HepG2 (cell line): Measurements from ENCODE around the gene ARL8A. TPM values are rescaled to one million over a fixed set of nuclear protein-coding genes. Genes with fewer than 3 reads are reported as not detected.

Experiments used
- ARNT2 ChIP-seq: sonication (generic); formaldehyde crosslinking; IDR thresholded peaks from 2 replicates; pipeline ENCODE4 v1.8.0; 2022; ENCODE audit warnings: mild to moderate bottlenecking, low read depth, missing genetic modification reagents, moderate library complexity
- ATF1 ChIP-seq: IDR thresholded peaks from 2 replicates; pipeline ENCODE4 v1.6.1; 2016; ENCODE audit warnings: mild to moderate bottlenecking, control low read depth
- BRF2 ChIP-seq: sonication (generic); formaldehyde crosslinking; IDR thresholded peaks from 2 replicates; pipeline ENCODE4 v1.8.1; 2022; ENCODE audit warnings: mild to moderate bottlenecking, missing genetic modification reagents
- CBX1 ChIP-seq: IDR thresholded peaks from one replicate; pipeline ENCODE4 v1.6.1; 2016; ENCODE audit warnings: antibody characterized with exemption, low read depth
- EZH2 ChIP-seq: conservative IDR thresholded peaks from 2 replicates; pipeline ENCODE4 v1.6.1; 2012; ENCODE audit warnings: mild to moderate bottlenecking, low read depth, low read length, moderate library complexity
- IRX3 ChIP-seq: sonication (generic); formaldehyde crosslinking; IDR thresholded peaks from 2 replicates; pipeline ENCODE4 v1.8.1; 2023; ENCODE audit warnings: mild to moderate bottlenecking, low read depth, missing genetic modification reagents, borderline replicate concordance
- MTF2 ChIP-seq: sonication (generic); formaldehyde crosslinking; IDR thresholded peaks from 2 replicates; pipeline ENCODE4 v1.5.0; 2020; ENCODE audit warnings: missing genetic modification reagents, borderline replicate concordance
- NFYB ChIP-seq: sonication (generic); formaldehyde crosslinking; IDR thresholded peaks from 2 replicates; pipeline ENCODE4 v1.4.0; 2020; ENCODE audit warnings: missing genetic modification reagents
- PLRG1 ChIP-seq: fragments of 450-650 bp; conservative IDR thresholded peaks from 2 replicates; pipeline ENCODE4 v1.6.1; 2016
- RAD21 ChIP-seq: fragments of 450-650 bp; formaldehyde crosslinking; IDR thresholded peaks from 2 replicates; pipeline ENCODE4 v1.5.0; 2020; ENCODE audit warnings: mild to moderate bottlenecking
- RFX3 ChIP-seq: IDR thresholded peaks from 2 replicates; pipeline ENCODE4 v1.6.1; 2016; ENCODE audit warnings: missing biosample characterization, missing genetic modification reagents
- SOX13 ChIP-seq, 3 experiments: fragments of 450-650 bp in 1 of 3; sonication (generic) in 1 of 3; formaldehyde crosslinking in 1 of 3; IDR thresholded peaks in 2 of 3; conservative IDR thresholded peaks in 1 of 3; 2 replicates each; pipeline versions ENCODE4 v1.5.0 to v1.6.1; 2016 to 2020; ENCODE audit warnings: antibody characterized with exemption in 1 of 3, mild to moderate bottlenecking in 1 of 3, missing compliant biosample characterization in 1 of 3, missing genetic modification reagents in 1 of 3, moderate library complexity in 1 of 3
- SP5 ChIP-seq: IDR thresholded peaks from 2 replicates; pipeline ENCODE4 v1.6.1; 2016; ENCODE audit warnings: low read depth, borderline replicate concordance
- STAG1 ChIP-seq: sonication (generic); formaldehyde crosslinking; IDR thresholded peaks from 2 replicates; pipeline ENCODE4 v1.4.0; 2020; ENCODE audit warnings: missing genetic modification reagents
- TIGD3 ChIP-seq: sonication (generic); formaldehyde crosslinking; IDR thresholded peaks from 2 replicates; pipeline ENCODE4 v1.5.1; 2020; ENCODE audit warnings: mild to moderate bottlenecking, missing genetic modification reagents, borderline replicate concordance
- XRCC5 ChIP-seq: fragments of 200-400 bp; formaldehyde crosslinking; optimal IDR thresholded peaks from 2 replicates; pipeline ENCODE3; 2017; ENCODE audit warnings: mild to moderate bottlenecking, low read length
- YY1 ChIP-seq: IDR thresholded peaks from 2 replicates; pipeline ENCODE4 v1.6.1; 2011; ENCODE audit warnings: low read length, low read depth, moderate library complexity, mild to moderate bottlenecking; ENCODE audit not compliant: insufficient read depth, insufficient replicate concordance
- ZNF232 ChIP-seq: sonication (generic); formaldehyde crosslinking; IDR thresholded peaks from 2 replicates; pipeline ENCODE4 v1.4.0; 2020; ENCODE audit warnings: missing genetic modification reagents, borderline replicate concordance
- ZNF337 ChIP-seq: sonication (generic); formaldehyde crosslinking; IDR thresholded peaks from 2 replicates; pipeline ENCODE4 v1.5.1; 2020; ENCODE audit warnings: missing genetic modification reagents, low read depth, mild to moderate bottlenecking, borderline replicate concordance
- ZNF567 ChIP-seq: sonication (generic); formaldehyde crosslinking; IDR thresholded peaks from 2 replicates; pipeline ENCODE4 v1.8.1; 2023; ENCODE audit warnings: mild to moderate bottlenecking, missing genetic modification reagents, borderline replicate concordance
- ZNF687 ChIP-seq: sonication (generic); formaldehyde crosslinking; IDR thresholded peaks from 2 replicates; pipeline ENCODE4 v1.5.1; 2020; ENCODE audit warnings: mild to moderate bottlenecking, missing genetic modification reagents, moderate library complexity
- ZNF746 ChIP-seq: sonication (generic); formaldehyde crosslinking; IDR thresholded peaks from 2 replicates; pipeline ENCODE4 v1.8.0; 2022; ENCODE audit warnings: mild to moderate bottlenecking, missing genetic modification reagents
- ZNF782 ChIP-seq: sonication (generic); formaldehyde crosslinking; IDR thresholded peaks from 2 replicates; pipeline ENCODE4 v1.4.0; 2020; ENCODE audit warnings: missing genetic modification reagents, mild to moderate bottlenecking, borderline replicate concordance
- ZSCAN12 ChIP-seq: sonication (generic); formaldehyde crosslinking; IDR thresholded peaks from 2 replicates; pipeline ENCODE4 v1.9.0; 2021; ENCODE audit warnings: mild to moderate bottlenecking, missing genetic modification reagents
- polyA plus RNA-seq, 8 experiments: library from polyadenylated mRNA; depleted of rRNA in 3 of 8; stranded (reverse) in 7 of 8; unstranded in 1 of 8; fragments of >200 nt; fragmentation: Illumina TruSeq in 4 of 8; extraction: Trizol in 4 of 8; gene quantifications; 2 replicates each; pipeline versions ENCODE4 v1.2.1 to v1.2.3, GENCODE V29; 2011 to 2016; ENCODE audit warnings: low read depth in 4 of 8, missing spikeins in 1 of 8, mixed read lengths in 1 of 8; ENCODE audit not compliant: insufficient read depth in 1 of 8
- total RNA-seq, 5 experiments: library from RNA; depleted of rRNA; stranded (reverse); fragments of >200 nt; fragmentation: Illumina TruSeq; extraction: Trizol; gene quantifications; 2 replicates each; pipeline ENCODE4 v1.2.3, GENCODE V29; 2016; ENCODE audit warnings: low read depth in 1 of 5

ARL8A gene
- total and polyA plus RNA-seq, 2 of the 13 experiments (the other 11 are each of a cell fraction or from before 2014, with no cell fraction given), result 2.7 to 23.4 TPM

- TF ChIP-seq TIGD3 (no peak), SOX13 (IDR thresholded peaks at IDR 0.05) (no peak), SOX13 (CRISPR knock-in tag; conservative IDR thresholded peaks at IDR 0.05 in 1 of 2, IDR thresholded peaks at IDR 0.05 in 1 of 2) (no peak), BRF2 (no peak), ZNF746 (CRISPR knock-in tag) (no peak), XRCC5 (peak; percentile 67), RFX3 (CRISPR knock-in tag) (no peak), PLRG1 (no peak), ZNF337 (CRISPR knock-in tag) (no peak), CBX1 (no peak), YY1 (peak; percentile 52), MTF2 (CRISPR knock-in tag) (no peak), RAD21 (CRISPR knock-in tag) (peak; percentile 71), IRX3 (CRISPR knock-in tag) (no peak), STAG1 (CRISPR knock-in tag) (peak; percentile 64), ZSCAN12 (no peak), ZNF687 (CRISPR knock-in tag) (peak; percentile 39; the same call in 1 of the 2 replicates), NFYB (CRISPR knock-in tag) (peak; percentile 46), ARNT2 (CRISPR knock-in tag) (no peak), ATF1 (CRISPR knock-in tag) (no peak), ZNF567 (CRISPR knock-in tag) (no peak), SP5 (CRISPR knock-in tag) (no peak), ZNF232 (CRISPR knock-in tag) (no peak), EZH2 (no peak), ZNF782 (no peak)
These were observed 40.4 kb upstream of the ARL8A start (continued) for GRCh38 chr1:202184750-202185460.
